T-cell (primary cell): Measurements from ENCODE around the gene TSPAN13. TPM values are rescaled to one million over a fixed set of nuclear protein-coding genes. Genes with fewer than 3 reads are reported as not detected.

Source experiments
- ATAC-seq, 4 experiments: fragments of 200-7000 bp in 3 of 4; fragments of 150-1000 bp in 1 of 4; cut with Tn5 transposase; replicated peaks in 1 of 4; 1 replicate in 3 of 4; 2 replicates in 1 of 4; pipeline ENCODE4 v1.10.0; 2021; ENCODE audit warnings: moderate library complexity in 3 of 4, mild to moderate bottlenecking in 2 of 4, moderate number of reproducible peaks in 1 of 4
- CTCF ChIA-PET, 2 donors: fragments of 300-600 bp; sonication (Branson Sonifier 250); formaldehyde crosslinking; loops; one replicate each; lab custom pipeline; 2022; ENCODE audit warnings: antibody characterized with exemption in 2 of 2; lab: Charles Lee
- POLR2A ChIA-PET, 2 donors: fragments of 300-600 bp; sonication (Branson Sonifier 250); formaldehyde crosslinking; loops; one replicate each; lab custom pipeline; 2022; ENCODE audit warnings: antibody characterized with exemption in 2 of 2; lab: Charles Lee
- DNase-seq, 35 experiments: peaks; one replicate each; pipeline versions ENCODE4 v3.0.0 to v3.0.0-alpha.2; 2013 to 2023
- H3K27ac ChIP-seq: one replicate; pipeline ENCODE4 v1.5.1; 2013; ENCODE audit warnings: low read length
- H3K27me3 ChIP-seq, 2 experiments: replicated peaks in 1 of 2; 1 replicate in 1 of 2; 2 replicates in 1 of 2; pipeline versions ENCODE4 v1.6.1 to v1.7.0; 2013; ENCODE audit warnings: low read length in 1 of 2, mixed read lengths in 1 of 2; ENCODE audit not compliant: control insufficient read depth in 2 of 2, insufficient read depth in 2 of 2; ENCODE audit errors: extremely low read depth in 1 of 2
- H3K36me3 ChIP-seq, 2 donors: 1 replicate in 1 of 2; 2 replicates in 1 of 2; pipeline versions ENCODE4 v1.6.1 to v1.7.0; 2013; ENCODE audit warnings: low read length in 1 of 2; ENCODE audit not compliant: control insufficient read depth in 2 of 2, insufficient read depth in 1 of 2; ENCODE audit errors: extremely low read depth in 1 of 2
- H3K4me1 ChIP-seq, 2 experiments: 1 replicate in 1 of 2; 2 replicates in 1 of 2; pipeline versions ENCODE4 v1.6.1 to v1.7.0; 2013; ENCODE audit warnings: low read length in 2 of 2, mixed read lengths in 1 of 2; ENCODE audit not compliant: insufficient read depth in 2 of 2, control insufficient read depth in 1 of 2; ENCODE audit errors: extremely low read depth in 1 of 2
- H3K4me3 ChIP-seq, 2 donors: 1 replicate in 1 of 2; 2 replicates in 1 of 2; pipeline versions ENCODE4 v1.5.1 to v1.7.0; 2013; ENCODE audit warnings: mild to moderate bottlenecking in 2 of 2, low read length in 1 of 2, moderate library complexity in 1 of 2; ENCODE audit not compliant: control insufficient read depth in 1 of 2; ENCODE audit errors: extremely low read depth in 1 of 2
- H3K9me3 ChIP-seq: 2 replicates; pipeline ENCODE4 v1.7.0; 2013
- H3K27ac Mint-ChIP-seq, 2 donors: one replicate each; pipeline ENCODE4 v1.8.0; 2020 to 2021; ENCODE audit warnings: mild to moderate bottlenecking in 2 of 2, mixed read lengths in 2 of 2
- H3K27me3 Mint-ChIP-seq, 2 donors: one replicate each; pipeline ENCODE4 v1.8.0; 2021 to 2022; ENCODE audit warnings: mixed read lengths in 2 of 2
- H3K36me3 Mint-ChIP-seq: one replicate; pipeline ENCODE4 v1.8.0; 2021; ENCODE audit warnings: mixed read lengths
- H3K4me1 Mint-ChIP-seq, 3 donors: one replicate each; pipeline ENCODE4 v1.8.0; 2020 to 2022; ENCODE audit warnings: mixed read lengths in 3 of 3, mild to moderate bottlenecking in 1 of 3
- H3K4me3 Mint-ChIP-seq, 3 donors: one replicate each; pipeline ENCODE4 v1.8.0; 2020 to 2022; ENCODE audit warnings: mild to moderate bottlenecking in 3 of 3, mixed read lengths in 3 of 3, moderate library complexity in 3 of 3
- H3K9me3 Mint-ChIP-seq, 3 donors: one replicate each; pipeline ENCODE4 v1.8.0; 2020 to 2022; ENCODE audit warnings: mixed read lengths in 3 of 3
- WGBS: methylation state at CpG from one replicate; pipeline ENCODE4 v1.1.5; 2013; ENCODE audit warnings: missing lambda C conversion rate; ENCODE audit not compliant: insufficient coverage; 5-methylcytosine and 5-hydroxymethylcytosine counted together
- total RNA-seq, 35 experiments: library from RNA in 6 of 35; stranded (reverse) in 6 of 35; fragments of 120-200 nt in 1 of 35; gene quantifications; one replicate each; pipeline versions ENCODE4 v1.2.1 to v1.2.4 and lab custom pipeline; 2013 to 2026

TSPAN13 gene
- total RNA-seq (1 to 10 TPM in 2 of 5 donors, under 1 TPM in 3; 0.73 to 2.0 (median 0.98) TPM), total RNA-seq (lab: John Stamatoyannopoulos, UW) (0.14 to 2.1 (median 0.50) reads per million in 29 experiments)
- total RNA-seq (2013), result 1.1 TPM

GRCh38 chr7:16753102-16753931, at the start of gene TSPAN13:
Gene TSPAN13, plus strand, starts transcription at chr7:16753755. Its CDS starts 213 bp downstream, at chr7:16753968.
- WGBS, result 1% methylated on average over 46 of the region's 48 CpGs
- Mint-ChIP-seq H3K27ac (peak within 1 kb of the TSS in 1 of 2 donors; percentile 51), H3K9me3 (no peaks in the 10 kb centered on the region), H3K27me3 (peaks cover 23 to 28% of the 10 kb centered on the region in 2 donors), H3K4me3 (peak within 1 kb of the TSS; percentile 69 to 86 (median 77)), H3K36me3 (no peaks in the 10 kb centered on the region), H3K4me1 (peaks cover 10 to 14% (median 10%) of the 10 kb centered on the region in 3 donors)
- Histone ChIP-seq H3K27ac (no peak within 1 kb of the TSS), H3K4me1 (peaks cover 3 to 12% of the 10 kb centered on the region in 2 experiments), H3K4me3 (peak within 1 kb of the TSS; percentile 41 to 90), H3K36me3 (no peaks in the 10 kb centered on the region), H3K27me3 (peaks cover 2 to 22% of the 10 kb centered on the region in 2 experiments), H3K9me3 (no peaks in the 10 kb centered on the region)
- CTCF ChIA-PET, result no interaction called here
- DNase-seq, result peak in 29 of 35 experiments; percentile 4 to 56 (median 16)
- peak; percentile 73 to 93 (median 80) for ATAC-seq
- POLR2A ChIA-PET, result no interaction called here

DNA sequence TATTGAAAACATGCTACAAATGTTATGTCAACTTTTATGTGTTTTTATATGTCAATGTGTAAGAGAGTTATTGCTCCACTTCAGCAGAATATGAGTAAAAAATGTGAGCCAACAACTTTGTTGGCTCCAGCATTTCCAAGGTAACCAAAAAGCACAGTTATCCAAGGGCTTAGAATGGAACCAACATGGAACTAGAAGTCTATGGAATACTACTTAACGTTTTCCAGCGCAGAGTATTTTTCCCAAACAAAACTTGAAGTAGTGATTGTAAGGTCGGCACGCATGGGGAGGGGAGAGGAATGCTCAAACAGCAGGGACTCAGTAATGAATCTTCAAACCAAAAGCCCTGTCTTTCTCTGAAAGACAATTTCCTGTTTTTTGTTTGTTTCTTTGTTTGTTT, 45.0 kb upstream of the TSPAN13 start:
- H3K36me3 ChIP-seq, result peaks cover 0 to 17% of the 10 kb centered on the region in 2 donors
- Mint-ChIP-seq H3K4me1 (no peaks in the 10 kb centered on the region), H3K9me3 (no peaks in the 10 kb centered on the region), H3K4me3 (no peak overlapping the region), H3K36me3 (peaks cover 43% of the 10 kb centered on the region), H3K27ac (no peak overlapping the region), H3K27me3 (no peaks in the 10 kb centered on the region)
- no peaks in the 10 kb centered on the region for H3K9me3 ChIP-seq
- no peaks in the 10 kb centered on the region for H3K4me1 ChIP-seq
- H3K27ac ChIP-seq, result no peak overlapping the region
- no peak overlapping the region for H3K4me3 ChIP-seq
- no peak for ATAC-seq
- WGBS, result 100% methylated on average over 2 of the region's 4 CpGs
- no peaks in the 10 kb centered on the region for H3K27me3 ChIP-seq
- CTCF ChIA-PET, result no interaction called here
- no peak for DNase-seq
- POLR2A ChIA-PET, result no interaction called here

- Mint-ChIP-seq H3K36me3 (peaks cover 38% of the 10 kb centered on the region), H3K4me1 (no peaks in the 10 kb centered on the region), H3K4me3 (no peak overlapping the region), H3K27me3 (no peaks in the 10 kb centered on the region), H3K9me3 (no peaks in the 10 kb centered on the region), H3K27ac (no peak overlapping the region)
- DNase-seq (no peak), ATAC-seq (no peak)
- CTCF ChIA-PET, result no interaction called here
- H3K4me3 ChIP-seq, result no peak overlapping the region
- H3K4me1 ChIP-seq, result no peaks in the 10 kb centered on the region
- 92% methylated on average over 2 of the region's 3 CpGs for WGBS
- H3K9me3 ChIP-seq, result no peaks in the 10 kb centered on the region
- no peaks in the 10 kb centered on the region for H3K27me3 ChIP-seq
- POLR2A ChIA-PET, result no interaction called here
- H3K36me3 ChIP-seq, result peaks cover 0 to 17% of the 10 kb centered on the region in 2 donors
- no peak overlapping the region for H3K27ac ChIP-seq
These were observed 44.6 kb upstream of the TSPAN13 start for GRCh38 chr7:16708980-16709379.

DNA sequence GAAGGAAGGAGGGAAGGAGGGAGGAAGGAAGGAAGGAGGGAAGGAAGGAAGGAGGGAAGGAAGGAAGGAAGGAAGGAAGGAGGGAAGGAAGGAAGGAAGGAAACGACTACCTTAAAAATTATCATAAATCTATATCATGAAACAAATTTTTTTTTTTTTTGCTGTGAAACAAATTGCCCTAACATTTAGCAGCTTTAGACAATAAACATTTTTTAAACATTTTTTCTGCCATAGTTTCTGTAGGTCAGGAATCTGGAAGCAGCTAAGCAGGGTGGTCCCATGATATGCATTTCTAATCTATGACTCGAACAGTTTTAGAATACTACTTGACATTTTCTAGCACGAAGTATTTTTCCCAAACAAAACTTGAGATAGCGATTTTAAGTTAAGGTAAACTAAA, 42.9 kb upstream of the TSPAN13 start:
- H3K27me3 ChIP-seq, result no peaks in the 10 kb centered on the region
- H3K4me1 ChIP-seq, result no peaks in the 10 kb centered on the region
- CTCF ChIA-PET, result no interaction called here
- no peak overlapping the region for H3K27ac ChIP-seq
- H3K4me3 ChIP-seq, result no peak overlapping the region
- Mint-ChIP-seq H3K9me3 (no peaks in the 10 kb centered on the region), H3K27ac (no peak overlapping the region), H3K4me1 (no peaks in the 10 kb centered on the region), H3K36me3 (peaks cover 36% of the 10 kb centered on the region), H3K27me3 (no peaks in the 10 kb centered on the region), H3K4me3 (no peak overlapping the region)
- POLR2A ChIA-PET, result no interaction called here
- ATAC-seq, result no peak
- no peaks in the 10 kb centered on the region for H3K9me3 ChIP-seq
- DNase-seq, result no peak
- no CpG with 5 or more reads among the region's 4 CpGs for WGBS
- H3K36me3 ChIP-seq, result peaks cover 0 to 6% of the 10 kb centered on the region in 2 donors

DNA sequence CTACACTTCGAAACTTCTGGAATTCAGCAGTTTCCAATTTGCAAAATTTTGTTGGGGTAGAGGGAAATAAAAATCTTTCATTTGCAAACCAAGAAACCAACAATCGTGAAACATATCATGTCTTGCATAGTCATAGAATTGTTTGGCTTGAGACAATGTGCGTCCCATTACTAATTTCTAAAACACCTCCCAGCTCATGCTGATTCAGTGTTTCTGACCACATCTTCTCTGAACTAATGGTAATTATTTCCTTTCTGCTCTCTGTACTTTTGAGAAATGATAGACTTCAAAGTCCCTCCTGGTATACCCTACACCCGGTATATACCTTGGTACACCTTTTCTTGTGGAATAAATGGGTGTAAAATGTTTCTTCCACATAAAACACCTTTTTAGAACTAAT, 41.8 kb upstream of the TSPAN13 start:
- Mint-ChIP-seq H3K27ac (no peak overlapping the region), H3K4me1 (no peaks in the 10 kb centered on the region), H3K4me3 (no peak overlapping the region), H3K36me3 (peaks cover 32% of the 10 kb centered on the region), H3K9me3 (no peaks in the 10 kb centered on the region), H3K27me3 (no peaks in the 10 kb centered on the region)
- no peak for DNase-seq
- Histone ChIP-seq H3K36me3 (no peaks in the 10 kb centered on the region), H3K4me3 (no peak overlapping the region), H3K27me3 (no peaks in the 10 kb centered on the region), H3K4me1 (no peaks in the 10 kb centered on the region), H3K27ac (no peak overlapping the region), H3K9me3 (no peaks in the 10 kb centered on the region)
- no peak for ATAC-seq
- POLR2A ChIA-PET, result no interaction called here
- CTCF ChIA-PET, result no interaction called here
- WGBS, result no CpG with 5 or more reads among the region's 4 CpGs

- peaks cover 27% of the 10 kb centered on the region for H3K36me3 Mint-ChIP-seq
- ATAC-seq, result no peak
- ChIA-PET CTCF (no interaction called here), POLR2A (no interaction called here)
- WGBS, result 93% methylated on average over 4 of the region's 4 CpGs
- no peak for DNase-seq
- no peaks in the 10 kb centered on the region for H3K4me1 ChIP-seq
- H3K27ac Mint-ChIP-seq, result no peak overlapping the region
- H3K9me3 Mint-ChIP-seq, result no peaks in the 10 kb centered on the region
- H3K27ac ChIP-seq, result no peak overlapping the region
- H3K27me3 Mint-ChIP-seq, result no peaks in the 10 kb centered on the region
- no peaks in the 10 kb centered on the region for H3K27me3 ChIP-seq
- H3K4me3 ChIP-seq, result no peak overlapping the region
- H3K36me3 ChIP-seq, result no peaks in the 10 kb centered on the region
- no peaks in the 10 kb centered on the region for H3K9me3 ChIP-seq
- no peak overlapping the region for H3K4me3 Mint-ChIP-seq
- H3K4me1 Mint-ChIP-seq, result no peaks in the 10 kb centered on the region
These were observed 40.6 kb upstream of the TSPAN13 start for GRCh38 chr7:16712916-16713315.
